Activated naive CD4-positive, alpha-beta T cell treated with anti-CD3 and anti-CD28 coated beads, Interleukin-2, amount 50 U/mL, for 72 hours (primary cell): Measurements from ENCODE around the gene RABL6. TPM values are rescaled to one million over a fixed set of nuclear protein-coding genes. Genes with fewer than 3 reads are reported as not detected.
"Not testable (repeated sequence)": the region's sequence is repeated elsewhere in the genome, so short reads cannot be mapped to it uniquely, and the experiment has no call there.

Source experiments
- ATAC-seq, 2 donors: fragments of 150-1000 bp; cut with Tn5 transposase; 2 replicates each; pipeline ENCODE4 v1.10.0; 2021; ENCODE audit warnings: mild to moderate bottlenecking in 2 of 2, moderate library complexity in 2 of 2
- DNase-seq, 2 donors: peaks; one replicate each; pipeline ENCODE4 v3.0.0; 2021 to 2022; ENCODE audit warnings: low spot score in 2 of 2
- H3K27ac Mint-ChIP-seq, 2 donors: one replicate each; pipeline ENCODE4 v1.8.0; 2022; ENCODE audit warnings: mild to moderate bottlenecking in 2 of 2, mixed read lengths in 2 of 2
- H3K36me3 Mint-ChIP-seq, 2 donors: one replicate each; pipeline ENCODE4 v1.8.0; 2022; ENCODE audit warnings: mixed read lengths in 2 of 2
- H3K9me3 Mint-ChIP-seq, 2 donors: one replicate each; pipeline ENCODE4 v1.8.0; 2022; ENCODE audit warnings: mixed read lengths in 2 of 2
- total RNA-seq, 2 donors: library from RNA; stranded (reverse); gene quantifications; one replicate each; pipeline ENCODE4 v1.2.3, GENCODE V29; 2022

Gene RABL6
- total RNA-seq, 2 donors from 2014 or later: 79.3 to 101 TPM

DNA sequence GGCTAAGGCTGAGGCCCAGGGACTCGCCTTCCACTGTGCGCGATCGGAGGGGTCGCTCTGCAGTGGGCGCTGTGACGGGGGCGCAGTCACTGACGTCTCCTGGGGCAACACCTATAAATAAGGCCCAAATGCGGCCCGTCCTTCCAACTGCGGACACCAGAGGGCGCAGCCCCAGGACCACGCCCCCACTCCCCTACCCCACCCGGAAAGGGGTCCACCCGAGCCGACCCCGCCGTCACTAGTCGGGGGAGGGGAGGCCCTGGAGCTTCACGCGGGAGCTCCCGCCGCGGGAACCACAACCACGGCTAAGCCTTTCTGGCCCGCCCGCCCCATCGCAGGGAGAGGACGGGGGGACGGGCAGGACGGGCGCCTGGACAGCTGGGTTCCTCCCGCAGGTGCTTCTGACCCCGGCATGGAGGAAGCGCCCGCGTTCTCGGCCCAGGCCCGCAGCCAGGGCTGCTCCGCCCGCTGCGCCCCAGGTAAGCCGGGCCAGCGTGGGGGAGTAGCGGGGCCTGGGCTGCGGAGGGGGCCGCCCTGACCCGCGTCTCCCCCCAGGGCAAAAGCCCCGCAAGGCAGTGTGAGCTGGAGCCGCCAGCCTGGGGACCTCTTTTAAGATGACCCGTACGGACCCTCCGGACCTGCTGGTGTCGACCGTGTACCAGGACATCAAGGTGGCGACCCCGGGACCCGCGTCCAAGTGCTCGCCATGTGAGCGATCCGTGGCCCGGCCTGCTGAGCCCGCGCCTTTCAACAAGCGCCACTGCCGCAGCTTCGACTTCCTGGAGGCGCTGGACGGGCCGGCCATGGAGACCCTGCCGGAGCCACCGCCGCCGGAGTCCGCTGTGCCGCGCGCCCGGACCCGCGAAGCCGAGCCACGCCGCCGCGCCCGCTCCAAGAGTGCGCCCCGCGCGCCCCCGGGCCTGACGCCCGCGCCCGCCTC is 36.3 kb downstream of the RABL6 start:
- not testable (repeated sequence) for H3K9me3 Mint-ChIP-seq, H3K27ac Mint-ChIP-seq
- peaks cover 8 to 14% of the 10 kb centered on the region in 2 donors for H3K36me3 Mint-ChIP-seq
- peak; percentile 21 to 25 for ATAC-seq
- peak in 1 of 2 donors; percentile 78 for DNase-seq

DNA sequence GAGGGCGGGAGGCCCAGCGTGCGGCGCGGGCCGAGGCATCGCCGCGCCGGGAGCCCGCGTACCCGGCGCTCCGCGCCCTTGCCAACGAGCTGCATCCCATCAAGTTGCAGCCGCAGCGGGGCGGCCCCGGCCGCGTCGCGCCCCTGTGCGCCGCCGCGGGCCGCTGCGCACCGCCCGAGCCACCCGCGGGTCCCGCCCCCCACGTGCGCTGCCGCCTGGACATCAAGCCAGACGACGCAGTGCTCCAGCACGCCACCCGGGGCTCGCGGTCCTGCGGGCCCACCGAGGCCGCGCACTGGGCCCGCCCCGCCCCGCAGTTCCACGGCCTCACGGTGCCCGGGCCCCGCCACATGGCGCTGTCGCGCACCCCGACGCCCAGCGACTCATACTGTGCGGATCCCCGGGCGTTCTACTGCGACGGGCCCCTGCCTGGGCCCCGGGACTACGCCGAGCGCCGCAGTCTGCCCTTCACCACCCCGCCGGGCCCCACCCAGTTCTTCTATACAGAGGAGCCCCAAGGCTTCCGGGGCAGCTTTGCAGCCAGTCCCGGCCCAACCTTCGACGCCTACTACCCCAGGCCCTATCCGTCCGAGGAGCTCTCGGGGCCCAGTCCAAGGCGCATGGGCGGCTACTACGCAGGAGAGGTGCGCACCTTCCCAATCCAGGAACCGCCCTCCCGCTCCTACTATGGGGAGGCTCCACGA is 37.2 kb downstream of the RABL6 start:
- Mint-ChIP-seq H3K9me3 (no peaks in the 10 kb centered on the region), H3K36me3 (peaks cover 11% of the 10 kb centered on the region in 2 donors), H3K27ac (no peak overlapping the region)
- ATAC-seq: no peak
- DNase-seq: no peak

DNA sequence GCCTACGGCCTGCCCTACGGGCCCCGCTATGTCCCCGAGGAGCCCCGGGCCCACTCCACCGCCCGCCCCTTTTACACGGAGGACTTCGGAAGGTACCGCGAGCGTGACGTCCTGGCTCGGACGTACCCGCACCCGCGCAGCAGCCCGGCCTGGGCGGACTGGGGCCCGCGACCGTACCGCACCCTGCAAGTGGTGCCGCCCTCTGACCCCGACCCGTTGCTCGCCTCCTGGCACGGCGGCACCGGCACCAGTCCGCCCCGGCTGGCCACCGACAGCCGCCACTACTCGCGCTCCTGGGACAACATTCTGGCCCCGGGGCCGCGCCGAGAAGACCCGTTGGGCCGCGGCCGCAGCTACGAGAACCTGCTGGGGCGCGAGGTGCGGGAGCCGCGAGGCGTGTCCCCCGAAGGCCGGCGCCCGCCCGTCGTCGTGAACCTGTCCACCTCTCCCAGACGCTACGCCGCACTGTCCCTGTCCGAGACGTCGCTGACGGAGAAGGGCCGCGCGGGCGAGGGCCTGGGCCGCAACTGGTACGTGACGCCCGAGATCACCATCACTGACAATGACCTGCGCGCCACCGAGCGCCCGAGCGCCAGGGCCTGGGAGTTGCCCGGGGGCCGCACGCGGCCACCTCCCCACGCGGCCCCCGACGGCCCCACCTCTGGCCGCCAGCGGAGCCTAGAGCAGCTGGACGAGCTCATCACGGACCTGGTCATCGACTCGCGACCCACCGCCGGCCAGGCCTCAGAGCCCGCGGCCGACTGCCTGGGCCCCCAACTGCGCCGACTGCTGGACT is 37.9 kb downstream of the RABL6 start:
- Mint-ChIP-seq H3K36me3 (peaks cover 8 to 19% of the 10 kb centered on the region in 2 donors), H3K27ac (no peak overlapping the region), H3K9me3 (no peaks in the 10 kb centered on the region)
- no peak for ATAC-seq
- DNase-seq: no peak

DNA sequence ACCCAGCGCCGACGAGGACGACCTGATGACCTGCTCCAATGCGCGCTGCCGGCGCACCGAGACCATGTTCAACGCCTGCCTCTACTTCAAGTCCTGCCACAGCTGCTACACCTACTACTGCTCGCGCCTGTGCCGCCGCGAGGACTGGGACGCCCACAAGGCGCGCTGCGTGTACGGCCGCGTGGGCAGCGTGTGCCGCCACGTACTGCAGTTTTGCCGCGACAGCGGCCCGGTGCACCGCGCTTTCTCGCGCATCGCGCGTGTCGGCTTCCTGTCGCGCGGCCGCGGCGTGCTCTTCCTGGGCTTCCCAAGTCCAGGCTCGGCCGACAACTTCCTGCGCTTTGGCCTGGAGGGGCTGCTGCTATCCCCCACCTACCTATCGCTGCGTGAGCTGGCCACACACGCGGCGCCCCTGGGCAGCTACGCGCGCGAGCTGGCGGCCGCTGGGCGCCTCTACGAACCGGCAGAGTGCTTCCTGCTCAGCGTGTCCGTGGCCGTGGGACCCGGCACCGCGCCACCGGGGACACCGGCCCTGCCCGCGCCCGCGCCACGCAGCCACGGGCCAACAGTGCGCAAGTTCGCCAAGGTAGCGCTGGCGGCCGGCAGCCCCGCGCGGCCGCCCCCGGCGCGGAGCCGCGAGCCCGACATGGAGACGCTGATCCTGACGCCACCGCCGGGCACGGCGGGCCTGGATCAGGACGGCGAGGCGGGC is 38.8 kb downstream of the RABL6 start:
- ATAC-seq: no peak
- Mint-ChIP-seq H3K36me3 (peaks cover 8 to 23% of the 10 kb centered on the region in 2 donors), H3K27ac (no peak overlapping the region), H3K9me3 (no peaks in the 10 kb centered on the region)
- peak in 1 of 2 donors; percentile 45 for DNase-seq

DNA sequence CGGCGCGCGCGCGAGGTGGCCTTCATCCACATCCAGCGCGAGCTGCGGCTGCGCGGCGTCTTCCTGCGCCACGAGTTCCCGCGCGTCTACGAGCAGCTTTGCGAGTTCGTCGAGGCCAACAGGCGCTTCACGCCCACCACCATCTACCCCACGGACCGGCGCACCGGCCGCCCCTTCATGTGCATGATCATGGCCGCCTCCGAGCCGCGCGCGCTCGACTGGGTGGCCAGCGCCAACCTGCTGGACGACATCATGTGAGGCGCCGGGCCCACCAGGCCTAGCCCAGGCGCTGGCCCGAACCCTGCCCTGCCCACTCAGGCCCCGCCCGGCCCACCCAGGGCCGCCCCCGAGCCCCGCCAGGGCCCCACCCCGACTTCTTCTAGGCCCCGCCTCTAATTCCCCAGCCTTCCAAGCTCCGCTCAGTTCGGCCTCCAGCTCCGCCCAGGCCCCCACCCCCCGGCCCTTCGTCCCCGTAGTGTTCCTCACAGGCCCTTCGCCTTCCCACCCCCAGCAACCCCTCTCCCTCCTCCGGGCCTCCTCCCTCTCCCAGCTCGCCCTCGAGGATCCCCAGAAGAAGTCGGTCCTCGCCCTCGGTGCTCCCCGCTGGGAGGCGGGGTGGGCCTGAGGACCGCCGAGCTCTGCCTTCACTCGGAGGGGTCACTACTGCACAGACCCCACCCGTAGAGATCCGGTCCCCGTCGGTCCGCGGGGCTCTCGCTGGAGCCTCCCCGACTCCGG is 39.5 kb downstream of the RABL6 start:
- no peaks in the 10 kb centered on the region for H3K9me3 Mint-ChIP-seq
- DNase-seq: no peak
- ATAC-seq: peak in 1 of 2 donors; percentile 12
- H3K27ac Mint-ChIP-seq: peak overlapping the region; percentile 65 to 81
- peaks cover 8 to 23% of the 10 kb centered on the region in 2 donors for H3K36me3 Mint-ChIP-seq

DNA sequence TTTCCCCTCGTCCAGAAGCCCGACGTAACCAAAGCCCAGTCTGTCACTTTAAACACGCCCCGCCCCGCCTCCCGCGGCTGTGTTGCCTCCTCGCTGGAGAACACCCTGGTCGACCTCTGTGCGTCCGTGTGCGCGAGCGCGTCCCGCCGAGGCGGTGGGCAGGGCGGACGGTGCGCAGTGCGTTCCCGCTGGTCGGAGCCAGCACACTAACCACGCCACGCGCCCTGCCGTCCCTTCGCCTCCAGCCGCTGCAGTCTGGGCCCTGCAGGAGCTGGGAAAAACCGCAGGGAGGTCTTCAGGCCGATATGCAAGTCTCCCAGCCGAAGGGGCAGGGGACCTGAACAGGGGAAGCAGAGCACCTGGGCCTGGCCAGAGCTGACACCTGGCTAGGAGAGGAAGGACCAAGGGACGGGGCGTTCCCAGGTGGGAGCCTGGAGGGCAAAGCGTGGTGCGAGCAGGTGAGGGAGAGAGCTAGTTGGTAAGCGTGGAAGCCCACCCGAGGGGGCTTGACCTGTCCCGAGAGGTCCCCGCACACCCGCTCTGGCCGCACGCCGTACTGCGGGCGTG is 40.2 kb downstream of the RABL6 start:
- Mint-ChIP-seq H3K36me3 (peaks cover 8 to 23% of the 10 kb centered on the region in 2 donors), H3K27ac (peak overlapping the region; percentile 68 to 81), H3K9me3 (no peaks in the 10 kb centered on the region)
- ATAC-seq (peak; percentile 22 to 56), DNase-seq (peak in 1 of 2 donors; percentile 91)

DNA sequence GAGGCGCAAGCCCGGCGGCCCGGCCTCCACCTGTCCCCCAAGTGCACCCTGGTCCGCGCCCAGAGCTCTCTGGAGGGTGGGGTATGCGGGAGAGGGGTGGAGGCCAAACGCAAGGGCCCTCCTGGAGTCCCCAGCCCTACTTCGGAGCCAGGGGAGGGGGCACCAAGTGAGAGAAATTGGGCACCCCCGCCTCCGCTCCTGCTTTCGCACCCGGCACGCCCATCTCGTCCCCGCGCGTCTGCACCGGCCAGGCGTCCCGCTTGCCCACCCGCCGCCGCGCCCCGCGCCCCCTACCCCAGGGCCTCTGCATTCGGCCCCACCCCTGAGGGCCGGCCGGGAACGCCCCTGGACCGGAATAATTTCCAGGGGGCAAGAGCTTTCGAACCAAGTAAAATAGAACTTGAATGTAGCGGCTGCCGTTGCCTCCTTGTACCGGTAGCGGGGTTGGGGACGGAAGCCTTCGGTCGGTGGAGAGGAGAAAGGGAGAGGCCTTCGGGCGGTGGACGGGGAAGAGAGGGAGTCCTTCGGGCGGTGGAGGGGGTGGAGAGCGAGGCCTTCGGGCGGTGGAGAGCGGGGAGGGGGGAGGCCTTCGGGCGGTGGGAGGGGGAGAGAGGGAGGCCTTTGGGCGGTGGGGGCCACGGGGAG is 40.8 kb downstream of the RABL6 start:
- DNase-seq (peak in 1 of 2 donors; percentile 56), ATAC-seq (peak; percentile 2 to 6)
- Mint-ChIP-seq H3K27ac (peak overlapping the region; percentile 81 to 84), H3K36me3 (peaks cover 8 to 23% of the 10 kb centered on the region in 2 donors), H3K9me3 (no peaks in the 10 kb centered on the region)

DNA sequence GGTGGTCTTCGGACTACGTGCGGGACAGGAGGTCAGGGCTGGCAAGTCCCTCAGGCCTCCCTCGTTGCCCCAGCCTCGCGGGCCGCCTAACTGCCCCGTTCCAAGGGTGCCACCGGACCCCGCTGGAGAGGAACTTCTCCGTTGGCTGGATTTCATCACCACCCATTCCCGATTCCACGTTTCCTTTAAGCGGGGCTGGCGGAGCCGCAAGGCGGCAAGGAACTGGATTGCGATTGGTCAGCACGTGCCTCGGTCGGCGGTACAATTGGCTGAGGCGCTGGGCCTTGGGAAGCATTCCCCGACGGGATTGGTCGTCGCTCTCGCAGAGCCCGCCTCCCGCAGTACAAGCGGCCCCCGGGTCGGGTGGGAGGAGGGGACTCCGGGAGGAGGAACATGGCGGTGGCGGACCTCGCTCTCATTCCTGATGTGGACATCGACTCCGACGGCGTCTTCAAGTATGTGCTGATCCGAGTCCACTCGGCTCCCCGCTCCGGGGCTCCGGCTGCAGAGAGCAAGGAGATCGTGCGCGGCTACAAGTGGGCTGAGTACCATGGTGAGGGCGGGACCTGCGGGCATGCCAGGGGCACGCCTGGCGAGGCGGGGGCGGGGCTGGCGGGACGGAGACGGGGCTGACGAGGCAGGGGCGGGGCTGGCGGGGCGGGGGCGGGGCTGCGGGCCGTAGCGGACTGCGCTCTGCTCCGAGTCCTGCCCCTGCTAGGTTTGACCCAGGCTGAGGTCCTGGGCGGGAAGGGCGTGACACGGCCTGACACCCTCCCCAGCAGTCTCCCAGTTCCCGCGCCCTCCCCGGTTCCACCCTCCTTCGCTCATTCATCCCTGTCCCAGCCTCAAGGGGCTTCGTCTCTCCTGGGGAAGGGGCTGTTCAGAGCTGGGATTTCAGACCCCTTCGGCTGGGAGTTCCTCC is 41.6 kb downstream of the RABL6 start, which contains the start of gene PHPT1:
Gene PHPT1 (plus strand): TSS at position 372 of the 922 bp plus-strand sequence. CDS start 22 bp downstream, at position 394.
- Mint-ChIP-seq H3K36me3 (peaks cover 8 to 23% of the 10 kb centered on the region in 2 donors), H3K9me3 (no peaks in the 10 kb centered on the region), H3K27ac (peak within 1 kb of the TSS; percentile 81 to 88)
- ATAC-seq (peak; percentile 85 to 92), DNase-seq (peak; percentile 96 to 99)

DNA sequence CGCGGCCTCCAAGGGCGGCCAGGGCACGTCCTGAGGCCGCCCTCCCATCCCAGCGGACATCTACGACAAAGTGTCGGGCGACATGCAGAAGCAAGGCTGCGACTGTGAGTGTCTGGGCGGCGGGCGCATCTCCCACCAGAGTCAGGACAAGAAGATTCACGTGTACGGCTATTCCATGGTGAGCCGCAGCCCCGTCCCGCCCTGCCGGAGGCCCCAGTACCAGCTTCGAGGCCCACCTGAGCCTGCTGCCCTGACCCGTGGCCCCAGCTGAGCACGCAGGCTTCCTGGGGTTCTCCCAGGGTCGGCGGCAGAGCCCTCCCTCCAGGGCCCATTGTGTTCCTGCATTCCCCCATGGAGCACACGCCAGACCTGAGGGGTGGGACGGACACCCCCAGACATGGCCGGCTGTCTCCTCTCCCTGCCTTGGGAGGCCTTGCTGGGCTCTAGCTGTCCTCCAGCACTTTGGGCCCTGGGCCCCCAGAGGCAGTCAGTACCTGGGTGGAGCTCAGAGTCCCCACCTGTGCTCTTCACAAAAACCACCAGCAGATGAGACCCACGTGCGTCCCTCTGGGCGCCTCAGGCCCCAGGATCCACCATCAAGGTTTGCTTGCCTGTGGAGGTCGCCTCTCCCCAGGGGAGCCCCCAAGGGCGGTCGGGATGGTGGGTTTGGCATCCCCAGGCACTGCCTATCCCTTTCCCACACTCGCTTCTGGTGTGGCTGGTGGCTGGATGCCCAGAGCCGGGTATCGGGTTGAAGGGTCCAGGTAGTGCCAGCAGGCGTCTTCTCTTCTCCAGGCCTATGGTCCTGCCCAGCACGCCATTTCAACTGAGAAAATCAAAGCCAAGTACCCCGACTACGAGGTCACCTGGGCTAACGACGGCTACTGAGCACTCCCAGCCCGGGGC is 42.5 kb downstream of the RABL6 start:
- DNase-seq (no peak), ATAC-seq (no peak)
- Mint-ChIP-seq H3K36me3 (peaks cover 8 to 23% of the 10 kb centered on the region in 2 donors), H3K27ac (peak overlapping the region; percentile 68 to 81), H3K9me3 (no peaks in the 10 kb centered on the region)

DNA sequence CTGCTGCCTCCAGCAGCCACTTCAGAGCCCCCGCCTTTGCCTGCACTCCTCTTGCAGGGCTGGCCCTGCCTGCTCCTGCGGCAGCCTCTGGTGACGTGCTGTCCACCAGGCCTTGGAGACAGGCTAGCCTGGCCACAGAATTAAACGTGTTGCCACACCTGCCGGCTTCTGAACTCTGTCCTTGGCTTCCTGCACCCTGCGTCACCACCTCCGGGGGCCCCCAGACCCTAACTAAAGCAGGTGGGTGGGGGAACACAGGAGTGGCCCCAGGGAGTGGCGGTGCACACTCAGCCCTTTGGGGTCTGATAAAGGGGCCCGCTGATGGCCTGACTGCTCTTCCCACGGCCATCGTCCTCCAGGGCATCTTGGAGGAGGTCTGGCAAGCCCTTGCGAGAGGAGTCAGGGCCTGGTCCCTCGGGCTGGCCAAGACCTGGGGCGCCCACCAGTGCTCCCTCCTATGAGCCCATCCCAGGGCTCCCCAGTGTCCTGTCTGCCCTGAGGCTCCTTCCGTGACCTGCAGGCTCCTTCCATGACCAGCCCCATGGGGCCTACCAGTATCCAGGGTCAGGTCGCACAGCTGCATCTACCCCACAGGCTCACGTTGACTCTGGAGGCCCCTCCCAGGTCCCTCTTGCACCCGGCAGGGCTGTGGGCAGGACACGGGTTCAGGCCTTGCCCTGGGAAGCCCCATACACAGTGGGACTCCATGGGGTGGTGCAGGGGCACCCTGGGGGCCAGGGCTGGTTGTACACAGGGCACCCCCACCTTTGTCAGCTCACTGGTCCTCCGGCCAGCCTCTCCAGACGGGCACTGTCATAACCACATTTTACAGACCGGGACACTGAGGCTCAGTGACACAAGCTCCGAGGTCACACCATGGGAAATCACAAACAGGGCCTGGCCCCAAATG is 43.4 kb downstream of the RABL6 start:
- H3K27ac Mint-ChIP-seq: peak overlapping the region; percentile 30 to 55
- H3K9me3 Mint-ChIP-seq: no peaks in the 10 kb centered on the region
- H3K36me3 Mint-ChIP-seq: peaks cover 8 to 23% of the 10 kb centered on the region in 2 donors
- DNase-seq (no peak), ATAC-seq (no peak)

DNA sequence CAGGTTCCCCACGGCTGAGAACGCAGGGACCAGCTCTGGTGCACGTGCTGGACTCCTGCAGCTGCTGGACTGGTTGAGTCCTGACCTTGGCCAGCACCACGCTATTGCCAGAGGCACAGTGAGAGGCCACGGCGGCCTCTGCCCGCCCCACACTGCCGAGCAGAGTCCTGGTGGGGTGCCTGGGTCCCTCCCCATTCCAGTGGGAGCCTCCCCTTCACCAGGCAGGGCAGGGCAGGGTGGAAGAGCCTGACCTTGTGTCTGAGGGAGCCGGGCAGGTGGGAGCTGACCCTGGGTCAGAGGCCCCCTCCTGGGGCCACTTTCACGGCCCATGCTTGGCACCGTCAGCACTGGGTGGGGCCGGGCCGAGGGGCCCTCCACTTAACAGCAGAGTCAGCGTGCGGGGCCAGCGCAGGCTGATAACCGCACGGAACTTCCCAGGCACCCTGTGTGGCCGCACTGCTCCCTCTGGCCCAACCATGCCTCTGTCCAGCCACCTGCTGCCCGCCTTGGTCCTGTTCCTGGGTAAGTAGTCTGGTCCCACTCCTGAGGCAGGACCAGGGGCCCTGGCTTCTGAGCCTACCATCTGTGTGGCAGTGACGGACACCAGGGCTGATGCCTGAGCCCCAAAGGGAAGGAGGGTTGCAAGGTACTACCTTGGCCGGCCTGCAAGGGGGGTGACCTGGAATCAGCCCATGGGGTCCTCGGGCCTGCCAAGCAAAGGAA is 44.4 kb downstream of the RABL6 start, which contains the start of gene MAMDC4:
Gene MAMDC4 (plus strand): TSS at position 406 of the 723 bp plus-strand sequence. CDS start 71 bp downstream, at position 477.
- Mint-ChIP-seq H3K27ac (peak within 1 kb of the TSS; percentile 30 to 55), H3K9me3 (no peaks in the 10 kb centered on the region), H3K36me3 (peaks cover 8 to 23% of the 10 kb centered on the region in 2 donors)
- ATAC-seq (no peak), DNase-seq (no peak)
